Measurements from ENCODE around the gene TRPC4AP.

Gene TRPC4AP

GRCh38 chr20:35060168-35060567 lies 32.4 kb downstream of the TRPC4AP start:
- Histone ChIP-seq H3K27ac (no peak overlapping the region), H4K20me1 (ENCODE audit: insufficient read depth) (peaks cover 5% of the 10 kb centered on the region; the same call in 1 of the 2 replicates), H3K4me2 (no peak overlapping the region), H3K4me1 (ENCODE audit: low read depth, poor library complexity, severe bottlenecking) (peaks cover 25% of the 10 kb centered on the region), H2AFZ (ENCODE audit: low read depth) (no peak overlapping the region), H3K27me3 (ENCODE audit: insufficient read depth, low read depth) (no peaks in the 10 kb centered on the region), H3K9ac (no peak overlapping the region), H3K4me3 (IDR thresholded peaks at IDR 0.05; ENCODE audit: insufficient read depth, low read depth, low read length) (no peak overlapping the region), H3K36me3 (ENCODE audit: insufficient read depth) (no peaks in the 10 kb centered on the region), H3K79me2 (ENCODE audit: insufficient read depth, low read depth) (peaks cover 43% of the 10 kb centered on the region; the same call in 1 of the 2 replicates)
- no peak for TF ChIP-seq CTCF (conservative IDR thresholded peaks at IDR 0.05; ENCODE audit: low read depth, low read length)

DNA sequence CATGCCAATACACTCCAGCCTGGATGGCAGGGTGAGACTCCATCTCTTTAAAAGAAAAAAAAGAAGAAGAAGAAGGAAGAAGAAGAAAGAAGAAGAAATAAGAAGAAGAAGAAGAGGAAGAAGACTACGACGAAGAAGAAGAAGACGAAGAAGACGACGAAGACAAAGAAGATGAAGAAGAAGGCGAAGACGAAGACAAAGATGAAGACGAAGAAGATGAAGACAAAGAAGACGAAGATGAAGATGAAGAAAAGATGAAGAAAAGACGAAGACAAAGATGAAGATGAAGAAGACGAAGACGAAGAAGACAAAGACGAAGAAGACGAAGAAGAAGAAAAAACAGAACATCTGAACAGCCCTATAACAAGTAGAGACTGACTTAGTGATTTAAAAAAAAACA lies 33.0 kb downstream of the TRPC4AP start:
- Histone ChIP-seq H3K79me2 (ENCODE audit: insufficient read depth, low read depth) (peaks cover 43% of the 10 kb centered on the region; the same call in 1 of the 2 replicates), H2AFZ (ENCODE audit: low read depth) (no peak overlapping the region), H3K36me3 (ENCODE audit: insufficient read depth) (no peaks in the 10 kb centered on the region), H3K9ac (no peak overlapping the region), H3K27ac (no peak overlapping the region), H3K4me3 (IDR thresholded peaks at IDR 0.05; ENCODE audit: insufficient read depth, low read depth, low read length) (no peak overlapping the region), H4K20me1 (ENCODE audit: insufficient read depth) (peaks cover 5% of the 10 kb centered on the region; the same call in 1 of the 2 replicates), H3K27me3 (ENCODE audit: insufficient read depth, low read depth) (no peaks in the 10 kb centered on the region), H3K4me1 (ENCODE audit: low read depth, poor library complexity, severe bottlenecking) (peaks cover 30% of the 10 kb centered on the region), H3K4me2 (no peak overlapping the region)
- no peak for TF ChIP-seq CTCF (conservative IDR thresholded peaks at IDR 0.05; ENCODE audit: low read depth, low read length)

- Histone ChIP-seq H3K27ac (no peak overlapping the region), H3K4me1 (ENCODE audit: low read depth, poor library complexity, severe bottlenecking) (peaks cover 35% of the 10 kb centered on the region), H4K20me1 (ENCODE audit: insufficient read depth) (peaks cover 5% of the 10 kb centered on the region; the same call in 1 of the 2 replicates), H3K9ac (no peak overlapping the region), H3K36me3 (ENCODE audit: insufficient read depth) (no peaks in the 10 kb centered on the region), H3K4me3 (IDR thresholded peaks at IDR 0.05; ENCODE audit: insufficient read depth, low read depth, low read length) (no peak overlapping the region), H2AFZ (ENCODE audit: low read depth) (no peak overlapping the region), H3K79me2 (ENCODE audit: insufficient read depth, low read depth) (peaks cover 39% of the 10 kb centered on the region; the same call in 1 of the 2 replicates), H3K27me3 (ENCODE audit: insufficient read depth, low read depth) (no peaks in the 10 kb centered on the region), H3K4me2 (no peak overlapping the region)
- no peak for TF ChIP-seq CTCF (conservative IDR thresholded peaks at IDR 0.05; ENCODE audit: low read depth, low read length)
These were observed 33.5 kb downstream of the TRPC4AP start for GRCh38 chr20:35059110-35059509.

DNA sequence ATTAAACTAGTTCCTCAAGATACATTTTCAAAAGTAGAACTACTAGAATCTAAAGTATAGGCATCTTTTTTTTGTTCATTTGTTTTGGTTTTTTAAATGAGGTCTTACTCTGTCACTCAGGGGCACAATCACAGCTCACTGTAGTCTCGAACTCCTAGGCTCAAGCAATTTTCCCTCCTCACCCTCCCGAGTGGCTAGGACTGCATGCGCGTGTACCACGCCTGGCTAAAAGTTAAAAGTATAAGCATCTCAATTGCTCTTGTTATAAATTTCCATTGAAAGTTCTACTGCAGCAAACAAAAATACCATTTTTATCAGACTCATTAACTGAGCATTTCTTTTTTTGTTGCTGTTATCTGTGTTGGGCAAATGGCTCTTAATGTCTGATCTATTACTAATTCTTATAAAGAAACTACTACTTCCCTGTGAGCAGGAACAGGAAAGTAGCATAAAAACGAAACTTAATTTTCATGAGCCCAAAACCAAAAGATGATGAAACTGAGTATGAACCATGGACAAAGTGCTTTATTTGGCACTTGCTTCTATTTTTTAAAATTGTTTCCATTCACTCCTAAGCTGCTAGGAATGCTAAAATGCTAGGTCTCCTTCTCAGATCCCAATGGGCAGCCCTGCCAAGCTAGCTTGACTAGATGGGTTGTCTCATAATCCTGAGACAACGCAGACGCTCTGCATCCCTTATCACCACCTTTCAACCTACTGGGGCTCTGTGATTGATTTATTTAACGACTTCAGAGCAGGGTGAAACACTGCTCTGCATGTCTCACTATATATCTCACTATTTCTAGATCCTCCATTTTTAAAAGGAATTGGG lies 36.9 kb downstream of the TRPC4AP start:
- H3K27me3 ChIP-seq (ENCODE audit: insufficient read depth, low read depth), result no peaks in the 10 kb centered on the region
- peaks cover 5% of the 10 kb centered on the region; the same call in 1 of the 2 replicates for H4K20me1 ChIP-seq (ENCODE audit: insufficient read depth)
- H3K4me2 ChIP-seq, result peak overlapping the region; percentile 39
- peak overlapping the region; percentile 12; the same call in 1 of the 2 replicates for H3K27ac ChIP-seq
- H3K9ac ChIP-seq, result no peak overlapping the region
- peaks cover 29% of the 10 kb centered on the region; the same call in 1 of the 2 replicates for H3K79me2 ChIP-seq (ENCODE audit: insufficient read depth, low read depth)
- H3K4me1 ChIP-seq (ENCODE audit: low read depth, poor library complexity, severe bottlenecking), result peaks cover 39% of the 10 kb centered on the region
- H2AFZ ChIP-seq (ENCODE audit: low read depth), result no peak overlapping the region
- no peak for TF ChIP-seq CTCF (conservative IDR thresholded peaks at IDR 0.05; ENCODE audit: low read depth, low read length)
- no peak overlapping the region for H3K4me3 ChIP-seq (IDR thresholded peaks at IDR 0.05; ENCODE audit: insufficient read depth, low read depth, low read length)
- H3K36me3 ChIP-seq (ENCODE audit: insufficient read depth), result no peaks in the 10 kb centered on the region

Data from KMS-11 (cell line).